SH-SY5Y (cell line): ENCODE data around the gene UNC80.

Source experiments
- GATA2 ChIP-seq: IDR thresholded peaks from 2 replicates; pipeline ENCODE4 v1.6.1; 2011; ENCODE audit warnings: mild to moderate bottlenecking, low read depth, low read length
- GATA3 ChIP-seq: IDR thresholded peaks from 2 replicates; pipeline ENCODE4 v1.6.1; 2011; ENCODE audit warnings: low read depth, mild to moderate bottlenecking, low read length, moderate library complexity

UNC80 gene

DNA sequence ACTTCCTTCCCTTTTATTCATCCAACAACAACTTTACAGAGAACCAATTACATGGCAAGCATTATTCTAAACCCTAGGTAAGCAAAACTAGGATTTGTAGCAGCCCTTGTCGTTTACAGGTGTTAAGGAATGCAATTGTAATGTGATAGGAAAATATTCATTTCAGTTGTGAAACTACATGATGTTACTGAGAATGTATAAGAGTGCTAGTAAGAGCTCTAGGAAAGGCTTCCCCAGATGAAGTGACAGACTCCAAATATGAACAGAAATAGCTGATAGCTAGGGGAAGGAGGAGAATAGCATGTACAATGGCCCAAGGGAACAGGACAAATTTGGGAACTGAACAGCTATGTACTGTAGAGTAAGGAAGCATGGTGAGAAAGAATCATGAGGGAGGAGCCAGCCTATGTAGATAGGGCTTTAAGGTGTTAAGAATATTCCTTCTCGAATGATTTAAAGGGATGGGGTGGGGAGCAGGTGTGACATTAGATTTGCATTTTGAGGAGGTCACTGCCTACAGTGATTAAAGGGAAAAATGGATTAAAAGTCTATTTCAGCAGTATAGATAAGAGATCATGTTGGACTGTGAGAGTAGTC, 262.6 kb downstream of the UNC80 start:
- TF ChIP-seq GATA3 (no peak), GATA2 (no peak)

DNA sequence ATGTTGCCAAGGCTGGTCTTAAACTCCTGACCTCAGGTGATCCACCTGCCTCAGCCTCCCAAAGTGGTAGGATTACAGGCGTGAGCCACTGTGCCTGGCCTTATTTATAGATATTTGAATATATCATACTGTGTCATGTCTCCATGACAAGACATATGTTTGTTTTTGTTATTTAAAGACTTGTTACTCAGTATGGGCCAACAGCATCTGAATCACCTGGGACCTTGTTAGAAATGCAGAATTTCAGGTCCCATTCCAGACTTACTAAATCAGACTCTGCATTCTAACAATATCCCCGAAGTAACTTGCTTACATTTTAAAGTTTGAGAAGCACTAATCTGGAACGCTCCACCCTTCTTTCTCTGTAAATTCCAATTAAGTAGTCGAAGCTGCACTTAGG, 264.0 kb downstream of the UNC80 start:
- TF ChIP-seq GATA3 = no peak
- TF ChIP-seq GATA2 = no peak

DNA sequence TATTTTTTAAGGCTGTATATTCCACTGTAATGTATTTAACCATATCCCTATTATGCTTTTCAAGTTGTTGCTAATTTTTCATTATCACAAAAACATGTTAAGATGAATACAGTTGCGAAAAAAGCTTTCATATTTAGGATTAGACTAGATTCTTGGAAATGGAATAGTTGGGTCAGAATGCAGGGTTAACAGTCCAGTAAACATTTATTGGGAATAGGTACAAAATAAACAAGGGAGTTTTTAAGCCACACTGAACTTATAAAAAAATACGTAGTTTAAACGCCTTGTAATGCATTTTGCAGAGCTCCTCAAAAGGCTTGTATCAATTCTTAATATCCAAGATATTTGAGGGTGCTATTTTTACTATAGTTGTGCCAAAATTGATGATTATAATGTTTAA, 266.4 kb downstream of the UNC80 start:
- TF ChIP-seq GATA3 = no peak
- TF ChIP-seq GATA2 = no peak

DNA sequence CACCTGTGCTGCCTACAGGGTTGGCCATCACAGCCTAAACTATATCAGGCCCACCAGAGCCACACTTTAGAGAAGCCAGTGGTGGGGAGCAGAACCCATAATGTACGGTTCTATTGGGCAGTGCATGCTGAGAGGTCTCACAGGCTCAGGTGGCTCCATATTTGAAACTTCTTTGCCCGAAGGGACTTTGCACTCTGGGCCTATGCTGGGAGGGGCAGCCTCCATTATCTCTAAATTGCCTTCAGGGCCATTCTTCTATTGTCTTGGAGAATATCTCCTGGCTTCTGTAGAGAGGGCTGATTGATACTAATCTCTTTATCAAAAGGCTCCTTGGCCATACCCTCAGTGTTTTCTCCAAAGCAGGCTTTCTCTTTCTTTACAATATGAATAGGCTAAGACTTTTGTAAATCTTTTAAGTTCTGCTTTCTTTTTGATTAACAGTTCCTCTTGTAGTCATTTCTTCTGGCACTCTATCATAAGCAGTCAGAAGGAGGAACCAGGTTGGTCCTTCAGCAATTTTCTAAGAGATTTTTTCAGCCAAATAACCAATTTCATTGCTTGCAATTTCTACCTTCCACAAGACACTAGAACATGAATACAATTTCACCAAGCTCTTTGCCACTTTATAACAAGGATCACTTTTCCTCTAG, 275.3 kb downstream of the UNC80 start:
- no peak for TF ChIP-seq GATA2
- TF ChIP-seq GATA3 = no peak
